ENCODE measurements around the gene LANCL3. TPM values are rescaled to one million over a fixed set of nuclear protein-coding genes. Genes with fewer than 3 reads are reported as not detected.

LANCL3 gene
- total RNA-seq, 4 donors from 2014 or later: 0.93 to 2.4 (median 1.7) TPM

DNA sequence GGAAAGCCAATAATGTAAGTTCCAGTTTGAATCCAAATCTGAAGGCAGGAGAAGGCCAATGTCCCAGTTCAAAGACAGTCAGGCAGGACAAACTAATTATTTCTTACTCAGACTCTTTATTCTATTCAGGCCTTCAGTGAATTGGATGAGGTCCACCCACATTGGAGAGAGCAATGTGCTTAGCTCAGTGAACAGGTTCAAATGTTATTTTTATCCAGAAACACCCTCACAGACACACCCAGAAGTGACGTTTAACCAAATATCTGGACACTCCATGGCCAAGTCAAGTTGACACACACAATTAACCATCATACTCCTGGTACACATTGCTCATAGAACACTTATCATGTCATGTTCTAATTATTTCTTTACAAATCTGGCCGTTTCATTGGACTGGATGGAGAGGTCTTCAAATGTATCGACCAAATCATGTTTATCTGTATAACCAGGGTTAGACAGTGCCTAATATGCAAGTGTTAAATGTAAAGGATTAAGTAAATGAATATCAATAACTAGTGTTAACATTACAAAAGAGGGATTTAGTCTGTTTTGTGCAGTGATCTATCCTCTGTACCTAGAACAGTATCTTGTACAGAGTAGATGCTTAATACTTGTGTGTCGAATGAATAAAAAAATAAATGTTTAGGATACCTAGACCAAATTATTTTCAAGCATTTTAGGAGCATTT lies 87.0 kb downstream of the LANCL3 start:
- TF ChIP-seq POLR2A (IDR thresholded peaks at IDR 0.05): no peak
- TF ChIP-seq, protein P1, sequence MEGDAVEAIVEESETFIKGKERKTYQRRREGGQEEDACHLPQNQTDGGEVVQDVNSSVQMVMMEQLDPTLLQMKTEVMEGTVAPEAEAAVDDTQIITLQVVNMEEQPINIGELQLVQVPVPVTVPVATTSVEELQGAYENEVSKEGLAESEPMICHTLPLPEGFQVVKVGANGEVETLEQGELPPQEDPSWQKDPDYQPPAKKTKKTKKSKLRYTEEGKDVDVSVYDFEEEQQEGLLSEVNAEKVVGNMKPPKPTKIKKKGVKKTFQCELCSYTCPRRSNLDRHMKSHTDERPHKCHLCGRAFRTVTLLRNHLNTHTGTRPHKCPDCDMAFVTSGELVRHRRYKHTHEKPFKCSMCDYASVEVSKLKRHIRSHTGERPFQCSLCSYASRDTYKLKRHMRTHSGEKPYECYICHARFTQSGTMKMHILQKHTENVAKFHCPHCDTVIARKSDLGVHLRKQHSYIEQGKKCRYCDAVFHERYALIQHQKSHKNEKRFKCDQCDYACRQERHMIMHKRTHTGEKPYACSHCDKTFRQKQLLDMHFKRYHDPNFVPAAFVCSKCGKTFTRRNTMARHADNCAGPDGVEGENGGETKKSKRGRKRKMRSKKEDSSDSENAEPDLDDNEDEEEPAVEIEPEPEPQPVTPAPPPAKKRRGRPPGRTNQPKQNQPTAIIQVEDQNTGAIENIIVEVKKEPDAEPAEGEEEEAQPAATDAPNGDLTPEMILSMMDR (IDR thresholded peaks at IDR 0.05): no peak
- H3K4me3 ChIP-seq (ENCODE audit: low read depth, poor library complexity, severe bottlenecking): no peak overlapping the region
- intact Hi-C loops (cut with DNase I; ENCODE audit: low total_unique reads): no loop called here
- no peak for DNase-seq (ENCODE audit: low spot score in 2 of 2)
- 67 to 72% methylated on average over 4 of the region's 4 CpGs for WGBS, 2 donors

DNA sequence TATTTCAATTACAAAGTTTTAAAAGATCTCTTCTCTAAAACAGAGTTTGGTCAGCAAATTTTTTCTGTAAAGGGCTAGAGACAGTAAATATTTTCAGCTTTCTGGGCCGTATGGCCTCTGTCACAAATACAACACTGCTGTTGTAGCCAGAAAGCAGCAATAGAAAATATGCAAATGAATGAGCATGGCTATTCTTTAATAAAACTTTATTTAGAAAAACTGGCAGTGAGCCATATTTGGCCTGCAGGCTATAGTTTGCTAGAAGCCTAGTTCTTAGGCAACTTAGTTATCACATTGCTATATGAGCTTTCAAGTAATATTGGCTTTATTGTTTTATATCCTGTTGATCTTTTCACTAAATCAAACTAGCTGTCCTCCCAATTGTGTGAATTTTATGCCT lies 87.6 kb downstream of the LANCL3 start:
- DNase-seq (ENCODE audit: low spot score in 2 of 2): no peak
- no peak for TF ChIP-seq POLR2A (IDR thresholded peaks at IDR 0.05)
- TF ChIP-seq, protein P1 (IDR thresholded peaks at IDR 0.05): no peak
- intact Hi-C loops (cut with DNase I; ENCODE audit: low total_unique reads): no loop called here
- 80 to 86% methylated on average over 1 of the region's 1 CpG for WGBS, 2 donors
- H3K4me3 ChIP-seq (ENCODE audit: low read depth, poor library complexity, severe bottlenecking): no peak overlapping the region

DNA sequence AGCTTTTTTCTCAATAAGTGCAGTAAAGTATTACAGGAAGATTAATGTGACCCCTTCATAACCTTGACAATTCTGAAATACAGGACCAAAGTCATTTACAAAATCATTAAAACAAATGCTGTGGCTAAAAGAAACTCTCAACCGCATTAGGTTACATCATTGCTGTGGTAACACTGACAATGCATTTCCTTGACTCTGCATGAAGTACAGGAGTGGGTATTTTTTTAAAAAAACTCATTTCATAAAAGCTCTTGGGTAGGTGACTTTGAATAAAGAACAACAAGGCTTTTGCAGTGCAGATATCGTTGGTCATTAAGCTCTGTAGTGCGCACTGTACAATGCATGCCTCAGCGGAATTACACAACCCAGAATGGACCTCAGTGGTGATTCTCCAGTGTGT lies 90.7 kb downstream of the LANCL3 start:
- TF ChIP-seq, protein P1 (IDR thresholded peaks at IDR 0.05): no peak
- no peak for TF ChIP-seq POLR2A (IDR thresholded peaks at IDR 0.05)
- WGBS, 2 donors: 79 to 88% methylated on average over 4 of the region's 4 CpGs

DNA sequence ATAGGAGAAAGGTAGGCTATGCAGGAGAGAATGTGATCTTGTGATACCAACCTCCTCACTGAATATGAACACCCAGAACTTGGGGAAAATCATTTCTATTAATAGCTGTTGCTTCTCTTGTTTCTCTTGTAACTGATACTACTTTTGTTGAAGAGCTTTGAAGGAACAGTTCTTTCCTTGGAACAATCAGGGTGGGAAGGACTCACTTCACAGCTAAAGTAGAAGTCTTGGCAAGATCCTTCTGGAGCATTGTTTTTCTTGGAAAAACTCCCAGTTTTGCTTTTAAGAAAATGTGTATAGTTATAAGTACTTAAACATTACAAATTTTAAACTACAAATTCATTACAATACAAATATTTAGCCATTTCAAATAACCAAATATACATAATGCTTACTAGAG lies 95.1 kb downstream of the LANCL3 start:
- no peak overlapping the region for H3K4me3 ChIP-seq (ENCODE audit: low read depth, poor library complexity, severe bottlenecking)
- intact Hi-C loops (cut with DNase I; ENCODE audit: low total_unique reads): no loop called here
- TF ChIP-seq, protein P1 (IDR thresholded peaks at IDR 0.05): no peak
- no peak for TF ChIP-seq POLR2A (IDR thresholded peaks at IDR 0.05)
- no peak for DNase-seq (ENCODE audit: low spot score in 2 of 2)

More for the DNA sequence above, 90.7 kb downstream of the LANCL3 start:
- H3K4me3 ChIP-seq (ENCODE audit: low read depth, poor library complexity, severe bottlenecking): no peak overlapping the region
- intact Hi-C loops (cut with DNase I; ENCODE audit: low total_unique reads): no loop called here
- DNase-seq (ENCODE audit: low spot score in 2 of 2): no peak

DNA sequence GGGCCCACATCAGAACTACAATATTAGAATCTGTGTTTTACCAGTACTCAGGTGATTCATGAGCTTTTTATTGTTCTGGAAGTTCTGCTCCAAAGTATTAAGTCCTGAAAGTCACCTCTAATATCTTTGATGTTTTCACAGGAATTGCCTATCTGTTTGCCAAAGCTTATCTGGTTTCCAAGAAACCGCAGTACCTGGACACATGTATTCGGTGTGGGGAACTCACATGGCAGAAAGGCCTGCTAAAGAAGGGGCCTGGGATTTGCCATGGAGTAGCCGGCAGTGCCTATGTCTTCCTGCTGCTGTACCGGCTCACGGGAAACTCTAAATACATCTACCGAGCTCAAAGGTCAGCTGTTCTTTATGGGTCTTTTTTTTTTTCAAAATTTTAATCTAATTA lies 95.7 kb downstream of the LANCL3 start:
- WGBS, 2 donors: 83 to 88% methylated on average over 6 of the region's 6 CpGs
- intact Hi-C loops (cut with DNase I; ENCODE audit: low total_unique reads): no loop called here
- no peak overlapping the region for H3K4me3 ChIP-seq (ENCODE audit: low read depth, poor library complexity, severe bottlenecking)
- TF ChIP-seq, protein P1 (IDR thresholded peaks at IDR 0.05): no peak
- no peak for TF ChIP-seq POLR2A (IDR thresholded peaks at IDR 0.05)
- no peak for DNase-seq (ENCODE audit: low spot score in 2 of 2)

DNA sequence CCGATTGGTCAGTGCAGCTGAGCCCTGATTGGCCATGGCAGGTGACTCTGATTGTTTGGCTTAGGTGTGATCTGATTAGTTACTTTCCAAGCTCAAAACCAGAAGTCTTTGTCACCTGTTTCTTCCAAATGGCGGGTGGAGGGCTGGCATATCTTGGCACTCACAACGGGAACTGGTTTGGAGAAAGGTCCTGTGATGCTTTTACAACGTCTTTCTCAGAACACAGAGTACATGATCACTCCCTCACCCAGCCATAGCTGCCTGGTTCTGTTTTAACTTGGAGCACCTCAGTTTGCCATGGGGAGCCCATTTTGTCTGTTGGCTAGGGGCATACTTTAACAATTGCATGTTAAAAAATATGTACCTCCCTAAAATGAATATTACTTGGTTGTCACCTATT lies 101.1 kb downstream of the LANCL3 start:
- intact Hi-C loops (cut with DNase I; ENCODE audit: low total_unique reads): no loop called here
- no peak overlapping the region for H3K4me3 ChIP-seq (ENCODE audit: low read depth, poor library complexity, severe bottlenecking)
- TF ChIP-seq, protein P1 (IDR thresholded peaks at IDR 0.05): no peak
- TF ChIP-seq POLR2A (IDR thresholded peaks at IDR 0.05): no peak
- DNase-seq (ENCODE audit: low spot score in 2 of 2): no peak
- WGBS, 2 donors: 62 to 70% methylated on average over 4 of the region's 4 CpGs
